ENCODE results near the gene LRP2. TPM values are rescaled to one million over a fixed set of nuclear protein-coding genes. Genes with fewer than 3 reads are reported as not detected.

The LRP2 gene
- polyA plus RNA-seq, 1 of the 3 experiments (the other 2 are of a cell fraction) = not detected

GRCh38 chr2:169139993-169140767 lies 222.2 kb downstream of the LRP2 start:
- Histone ChIP-seq H3K4me1 (ENCODE audit: control insufficient read depth in 1 of 2, insufficient read depth in 2 of 2, low read depth in 1 of 2, low read length in 1 of 2) (no peaks in the 10 kb centered on the region), H3K36me3 (replicated peaks in 1 of 2; ENCODE audit: control insufficient read depth in 1 of 2, insufficient read depth in 2 of 2, low read length in 1 of 2) (no peaks in the 10 kb centered on the region), H3K4me2 (no peak overlapping the region), H3K27me3 (ENCODE audit: insufficient read depth) (no peaks in the 10 kb centered on the region), H3K79me2 (ENCODE audit: insufficient read depth) (no peaks in the 10 kb centered on the region), H3K27ac (ENCODE audit: low read depth in 2 of 2, low read length in 1 of 2) (no peak overlapping the region), H3K9me2 (no peaks in the 10 kb centered on the region), H2AFZ (ENCODE audit: low read depth) (no peak overlapping the region), H3F3A (replicated peaks; ENCODE audit: insufficient read depth) (no peaks in the 10 kb centered on the region), H3K9me3 (no peaks in the 10 kb centered on the region), H4K20me1 (ENCODE audit: insufficient read depth) (no peaks in the 10 kb centered on the region), H3K9ac (no peak overlapping the region), H3K4me3 (ENCODE audit: low read depth in 2 of 2, low read length in 1 of 2) (no peak overlapping the region)
- CTCF ChIA-PET = interaction anchor here (1.0 to 8.4 kb wide), 11 partner anchors 8 to 180 kb away, joined by 3 to 94 read pairs (median 10); no protein-coding TSS in a partner anchor
- TF ChIP-seq JUND (IDR thresholded peaks at IDR 0.05) (no peak), GATA2 (CRISPR knock-in tag; IDR thresholded peaks at IDR 0.05) (no peak), SIN3A (IDR thresholded peaks at IDR 0.05; ENCODE audit: borderline replicate concordance, low read depth, low read length) (no peak), FOSL2 (IDR thresholded peaks at IDR 0.05; ENCODE audit: borderline replicate concordance, low read depth) (no peak), CHD2 (IDR thresholded peaks at IDR 0.05; ENCODE audit: low read length, partially characterized antibody) (no peak), ELF1 (IDR thresholded peaks at IDR 0.05) (no peak), EZH2phosphoT487 (IDR thresholded peaks at IDR 0.05; ENCODE audit: borderline replicate concordance, low read depth) (no peak), EP300 (IDR thresholded peaks at IDR 0.05; ENCODE audit: borderline replicate concordance in 1 of 2, low read depth in 1 of 2, low read length in 1 of 2) (no peak), POLR2AphosphoS5 (IDR thresholded peaks at IDR 0.05; ENCODE audit: low read depth, low read length) (no peak), MEF2A (IDR thresholded peaks at IDR 0.05; ENCODE audit: borderline replicate concordance, low read depth) (no peak), CTCF (IDR thresholded peaks at IDR 0.05) (no peak), NRF1 (IDR thresholded peaks at IDR 0.05; ENCODE audit: low read depth, low read length) (no peak)
- TF ChIP-seq, protein P1, sequence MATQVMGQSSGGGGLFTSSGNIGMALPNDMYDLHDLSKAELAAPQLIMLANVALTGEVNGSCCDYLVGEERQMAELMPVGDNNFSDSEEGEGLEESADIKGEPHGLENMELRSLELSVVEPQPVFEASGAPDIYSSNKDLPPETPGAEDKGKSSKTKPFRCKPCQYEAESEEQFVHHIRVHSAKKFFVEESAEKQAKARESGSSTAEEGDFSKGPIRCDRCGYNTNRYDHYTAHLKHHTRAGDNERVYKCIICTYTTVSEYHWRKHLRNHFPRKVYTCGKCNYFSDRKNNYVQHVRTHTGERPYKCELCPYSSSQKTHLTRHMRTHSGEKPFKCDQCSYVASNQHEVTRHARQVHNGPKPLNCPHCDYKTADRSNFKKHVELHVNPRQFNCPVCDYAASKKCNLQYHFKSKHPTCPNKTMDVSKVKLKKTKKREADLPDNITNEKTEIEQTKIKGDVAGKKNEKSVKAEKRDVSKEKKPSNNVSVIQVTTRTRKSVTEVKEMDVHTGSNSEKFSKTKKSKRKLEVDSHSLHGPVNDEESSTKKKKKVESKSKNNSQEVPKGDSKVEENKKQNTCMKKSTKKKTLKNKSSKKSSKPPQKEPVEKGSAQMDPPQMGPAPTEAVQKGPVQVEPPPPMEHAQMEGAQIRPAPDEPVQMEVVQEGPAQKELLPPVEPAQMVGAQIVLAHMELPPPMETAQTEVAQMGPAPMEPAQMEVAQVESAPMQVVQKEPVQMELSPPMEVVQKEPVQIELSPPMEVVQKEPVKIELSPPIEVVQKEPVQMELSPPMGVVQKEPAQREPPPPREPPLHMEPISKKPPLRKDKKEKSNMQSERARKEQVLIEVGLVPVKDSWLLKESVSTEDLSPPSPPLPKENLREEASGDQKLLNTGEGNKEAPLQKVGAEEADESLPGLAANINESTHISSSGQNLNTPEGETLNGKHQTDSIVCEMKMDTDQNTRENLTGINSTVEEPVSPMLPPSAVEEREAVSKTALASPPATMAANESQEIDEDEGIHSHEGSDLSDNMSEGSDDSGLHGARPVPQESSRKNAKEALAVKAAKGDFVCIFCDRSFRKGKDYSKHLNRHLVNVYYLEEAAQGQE (IDR thresholded peaks at IDR 0.05; ENCODE audit: low read depth, low read length) = no peak
- TF ChIP-seq, protein P2, sequence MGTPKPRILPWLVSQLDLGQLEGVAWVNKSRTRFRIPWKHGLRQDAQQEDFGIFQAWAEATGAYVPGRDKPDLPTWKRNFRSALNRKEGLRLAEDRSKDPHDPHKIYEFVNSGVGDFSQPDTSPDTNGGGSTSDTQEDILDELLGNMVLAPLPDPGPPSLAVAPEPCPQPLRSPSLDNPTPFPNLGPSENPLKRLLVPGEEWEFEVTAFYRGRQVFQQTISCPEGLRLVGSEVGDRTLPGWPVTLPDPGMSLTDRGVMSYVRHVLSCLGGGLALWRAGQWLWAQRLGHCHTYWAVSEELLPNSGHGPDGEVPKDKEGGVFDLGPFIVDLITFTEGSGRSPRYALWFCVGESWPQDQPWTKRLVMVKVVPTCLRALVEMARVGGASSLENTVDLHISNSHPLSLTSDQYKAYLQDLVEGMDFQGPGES (IDR thresholded peaks at IDR 0.05; ENCODE audit: low read depth, low read length) = no peak
- 50% methylated on average over 8 of the region's 8 CpGs for WGBS (ENCODE audit: low lambda C conversion rate)
- no peak for DNase-seq
- POLR2A ChIA-PET = no interaction called here
